Panc1 (cell line): Measurements from ENCODE around the gene CHRM4.

Experiments used
- POLR2AphosphoS5 ChIP-seq: IDR thresholded peaks from 2 replicates; pipeline ENCODE4 v1.6.1; 2012; ENCODE audit warnings: mild to moderate bottlenecking, low read depth, low read length, moderate library complexity
- SIN3A ChIP-seq: IDR thresholded peaks from 2 replicates; pipeline ENCODE4 v1.6.1; 2012; ENCODE audit warnings: low read depth, mild to moderate bottlenecking, low read length, moderate library complexity, borderline replicate concordance; ENCODE audit not compliant: insufficient read depth
- TF ChIP-seq, protein P1 (sequence below): fragments of 450-650 bp; IDR thresholded peaks from 2 replicates; pipeline ENCODE4 v1.5.1; 2017; ENCODE audit warnings: mild to moderate bottlenecking
- TF ChIP-seq, protein P2 (sequence below), 2 experiments: IDR thresholded peaks; 2 replicates each; pipeline ENCODE4 v1.6.1; 2011 to 2012; ENCODE audit warnings: low read depth in 2 of 2, control low read depth in 1 of 2, low read length in 1 of 2, mild to moderate bottlenecking in 1 of 2, moderate library complexity in 1 of 2; ENCODE audit not compliant: insufficient read depth in 1 of 2

GRCh38 chr11:46370253-46370652 lies 21.3 kb downstream of the CHRM4 start:
- TF ChIP-seq, protein P1, sequence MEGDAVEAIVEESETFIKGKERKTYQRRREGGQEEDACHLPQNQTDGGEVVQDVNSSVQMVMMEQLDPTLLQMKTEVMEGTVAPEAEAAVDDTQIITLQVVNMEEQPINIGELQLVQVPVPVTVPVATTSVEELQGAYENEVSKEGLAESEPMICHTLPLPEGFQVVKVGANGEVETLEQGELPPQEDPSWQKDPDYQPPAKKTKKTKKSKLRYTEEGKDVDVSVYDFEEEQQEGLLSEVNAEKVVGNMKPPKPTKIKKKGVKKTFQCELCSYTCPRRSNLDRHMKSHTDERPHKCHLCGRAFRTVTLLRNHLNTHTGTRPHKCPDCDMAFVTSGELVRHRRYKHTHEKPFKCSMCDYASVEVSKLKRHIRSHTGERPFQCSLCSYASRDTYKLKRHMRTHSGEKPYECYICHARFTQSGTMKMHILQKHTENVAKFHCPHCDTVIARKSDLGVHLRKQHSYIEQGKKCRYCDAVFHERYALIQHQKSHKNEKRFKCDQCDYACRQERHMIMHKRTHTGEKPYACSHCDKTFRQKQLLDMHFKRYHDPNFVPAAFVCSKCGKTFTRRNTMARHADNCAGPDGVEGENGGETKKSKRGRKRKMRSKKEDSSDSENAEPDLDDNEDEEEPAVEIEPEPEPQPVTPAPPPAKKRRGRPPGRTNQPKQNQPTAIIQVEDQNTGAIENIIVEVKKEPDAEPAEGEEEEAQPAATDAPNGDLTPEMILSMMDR: no peak
- TF ChIP-seq SIN3A (no peak), POLR2AphosphoS5 (no peak)
- TF ChIP-seq, protein P2, sequence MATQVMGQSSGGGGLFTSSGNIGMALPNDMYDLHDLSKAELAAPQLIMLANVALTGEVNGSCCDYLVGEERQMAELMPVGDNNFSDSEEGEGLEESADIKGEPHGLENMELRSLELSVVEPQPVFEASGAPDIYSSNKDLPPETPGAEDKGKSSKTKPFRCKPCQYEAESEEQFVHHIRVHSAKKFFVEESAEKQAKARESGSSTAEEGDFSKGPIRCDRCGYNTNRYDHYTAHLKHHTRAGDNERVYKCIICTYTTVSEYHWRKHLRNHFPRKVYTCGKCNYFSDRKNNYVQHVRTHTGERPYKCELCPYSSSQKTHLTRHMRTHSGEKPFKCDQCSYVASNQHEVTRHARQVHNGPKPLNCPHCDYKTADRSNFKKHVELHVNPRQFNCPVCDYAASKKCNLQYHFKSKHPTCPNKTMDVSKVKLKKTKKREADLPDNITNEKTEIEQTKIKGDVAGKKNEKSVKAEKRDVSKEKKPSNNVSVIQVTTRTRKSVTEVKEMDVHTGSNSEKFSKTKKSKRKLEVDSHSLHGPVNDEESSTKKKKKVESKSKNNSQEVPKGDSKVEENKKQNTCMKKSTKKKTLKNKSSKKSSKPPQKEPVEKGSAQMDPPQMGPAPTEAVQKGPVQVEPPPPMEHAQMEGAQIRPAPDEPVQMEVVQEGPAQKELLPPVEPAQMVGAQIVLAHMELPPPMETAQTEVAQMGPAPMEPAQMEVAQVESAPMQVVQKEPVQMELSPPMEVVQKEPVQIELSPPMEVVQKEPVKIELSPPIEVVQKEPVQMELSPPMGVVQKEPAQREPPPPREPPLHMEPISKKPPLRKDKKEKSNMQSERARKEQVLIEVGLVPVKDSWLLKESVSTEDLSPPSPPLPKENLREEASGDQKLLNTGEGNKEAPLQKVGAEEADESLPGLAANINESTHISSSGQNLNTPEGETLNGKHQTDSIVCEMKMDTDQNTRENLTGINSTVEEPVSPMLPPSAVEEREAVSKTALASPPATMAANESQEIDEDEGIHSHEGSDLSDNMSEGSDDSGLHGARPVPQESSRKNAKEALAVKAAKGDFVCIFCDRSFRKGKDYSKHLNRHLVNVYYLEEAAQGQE (IDR thresholded peaks at IDR 0.05; ENCODE audit: insufficient read depth in 1 of 2, low read depth in 2 of 2, low read length in 1 of 2): no peak
